RWPE2 (cell line): Measurements from ENCODE around the gene ARHGEF4.

Source experiments
- ATAC-seq: fragments of 200-7000 bp; cut with Tn5 transposase; 3 replicates; pipeline ENCODE4 v1.9.1; 2021; ENCODE audit warnings: low read depth
- DNase-seq: peaks from one replicate; pipeline ENCODE4 v3.0.0-alpha.2; 2020; ENCODE audit warnings: low spot score
- H3K27ac ChIP-seq: fragments of 450-650 bp; 2 replicates; pipeline ENCODE4 v1.5.1; 2017; ENCODE audit warnings: mild to moderate bottlenecking; ENCODE audit not compliant: poor library complexity, severe bottlenecking
- H3K27me3 ChIP-seq: fragments of 250-450 bp; sonication (Bioruptor Pico); 2 replicates; pipeline ENCODE4 v1.5.1; 2021; ENCODE audit warnings: mild to moderate bottlenecking, moderate library complexity; ENCODE audit not compliant: insufficient read depth, poor library complexity, severe bottlenecking
- H3K36me3 ChIP-seq: fragments of 250-450 bp; sonication (Bioruptor Pico); 2 replicates; pipeline ENCODE4 v1.5.1; 2020; ENCODE audit warnings: low read depth, mild to moderate bottlenecking, moderate library complexity
- H3K4me1 ChIP-seq: fragments of 250-450 bp; sonication (Bioruptor Pico); 2 replicates; pipeline ENCODE4 v1.5.1; 2021; ENCODE audit warnings: mild to moderate bottlenecking, moderate library complexity; ENCODE audit not compliant: insufficient read depth, poor library complexity, severe bottlenecking
- H3K4me3 ChIP-seq: fragments of 250-450 bp; sonication (Bioruptor Pico); 2 replicates; pipeline ENCODE4 v1.5.1; 2021; ENCODE audit warnings: mild to moderate bottlenecking, moderate library complexity; ENCODE audit not compliant: severe bottlenecking
- H3K9me3 ChIP-seq: fragments of 250-450 bp; sonication (Bioruptor Pico); 2 replicates; pipeline ENCODE4 v1.5.1; 2021; ENCODE audit warnings: mild to moderate bottlenecking, moderate library complexity; ENCODE audit not compliant: severe bottlenecking
- TF ChIP-seq, protein P1 (sequence below): fragments of 450-650 bp; IDR thresholded peaks from one replicate; pipeline ENCODE4 v1.5.1; 2017; ENCODE audit warnings: mild to moderate bottlenecking, moderate library complexity; ENCODE audit not compliant: poor library complexity, severe bottlenecking

ARHGEF4 gene

DNA sequence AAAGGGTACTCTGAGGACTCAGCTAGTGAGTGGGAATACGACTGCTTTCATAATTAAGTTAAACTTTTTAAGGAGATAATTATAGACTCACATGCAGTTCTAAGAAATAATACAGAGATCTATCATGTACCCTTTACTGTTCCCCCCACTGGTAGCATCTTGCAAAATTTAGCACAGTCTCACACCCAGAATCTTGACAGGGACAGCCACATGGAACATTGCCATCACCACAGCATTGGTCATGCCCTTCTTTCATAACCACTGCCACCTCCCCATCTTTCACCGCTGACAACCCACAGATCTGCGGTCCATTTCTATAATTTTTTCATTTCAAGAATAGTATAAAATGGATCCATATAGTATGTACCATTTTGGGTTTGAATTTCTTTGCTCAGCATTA, 37.8 kb downstream of the ARHGEF4 start:
- H3K27me3 ChIP-seq, result no peaks in the 10 kb centered on the region
- no peak for ATAC-seq
- TF ChIP-seq, protein P1, sequence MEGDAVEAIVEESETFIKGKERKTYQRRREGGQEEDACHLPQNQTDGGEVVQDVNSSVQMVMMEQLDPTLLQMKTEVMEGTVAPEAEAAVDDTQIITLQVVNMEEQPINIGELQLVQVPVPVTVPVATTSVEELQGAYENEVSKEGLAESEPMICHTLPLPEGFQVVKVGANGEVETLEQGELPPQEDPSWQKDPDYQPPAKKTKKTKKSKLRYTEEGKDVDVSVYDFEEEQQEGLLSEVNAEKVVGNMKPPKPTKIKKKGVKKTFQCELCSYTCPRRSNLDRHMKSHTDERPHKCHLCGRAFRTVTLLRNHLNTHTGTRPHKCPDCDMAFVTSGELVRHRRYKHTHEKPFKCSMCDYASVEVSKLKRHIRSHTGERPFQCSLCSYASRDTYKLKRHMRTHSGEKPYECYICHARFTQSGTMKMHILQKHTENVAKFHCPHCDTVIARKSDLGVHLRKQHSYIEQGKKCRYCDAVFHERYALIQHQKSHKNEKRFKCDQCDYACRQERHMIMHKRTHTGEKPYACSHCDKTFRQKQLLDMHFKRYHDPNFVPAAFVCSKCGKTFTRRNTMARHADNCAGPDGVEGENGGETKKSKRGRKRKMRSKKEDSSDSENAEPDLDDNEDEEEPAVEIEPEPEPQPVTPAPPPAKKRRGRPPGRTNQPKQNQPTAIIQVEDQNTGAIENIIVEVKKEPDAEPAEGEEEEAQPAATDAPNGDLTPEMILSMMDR, result no peak
- no peak overlapping the region for H3K27ac ChIP-seq
- no peaks in the 10 kb centered on the region for H3K36me3 ChIP-seq
- H3K4me3 ChIP-seq, result no peak overlapping the region
- peaks cover 2% of the 10 kb centered on the region for H3K9me3 ChIP-seq
- H3K4me1 ChIP-seq, result peaks cover 9% of the 10 kb centered on the region
- DNase-seq, result no peak

DNA sequence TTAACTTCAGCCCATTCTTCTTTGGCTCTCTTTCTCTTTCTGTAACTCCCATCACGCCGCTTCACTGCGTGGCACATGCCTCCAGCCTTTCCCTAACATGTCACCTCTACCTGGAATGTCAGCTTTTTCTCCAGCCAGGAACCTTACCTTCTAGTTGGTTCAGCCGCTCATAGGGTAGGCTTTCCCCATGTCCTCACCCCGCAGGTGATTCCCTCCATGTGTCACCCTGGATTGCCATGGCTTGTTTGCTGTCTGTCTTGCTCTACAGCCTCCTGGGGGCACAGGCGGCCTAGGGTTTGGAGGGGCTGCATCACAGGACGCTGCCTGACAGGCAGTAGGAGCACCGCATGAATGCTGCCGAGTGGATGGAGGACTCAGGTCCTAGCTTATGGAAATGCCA, 39.2 kb downstream of the ARHGEF4 start:
- Histone ChIP-seq H3K4me1 (peaks cover 14% of the 10 kb centered on the region), H3K27ac (no peak overlapping the region), H3K9me3 (peaks cover 2% of the 10 kb centered on the region), H3K36me3 (no peaks in the 10 kb centered on the region), H3K4me3 (no peak overlapping the region), H3K27me3 (no peaks in the 10 kb centered on the region)
- ATAC-seq (no peak), DNase-seq (no peak)
- TF ChIP-seq, protein P1, result no peak

DNA sequence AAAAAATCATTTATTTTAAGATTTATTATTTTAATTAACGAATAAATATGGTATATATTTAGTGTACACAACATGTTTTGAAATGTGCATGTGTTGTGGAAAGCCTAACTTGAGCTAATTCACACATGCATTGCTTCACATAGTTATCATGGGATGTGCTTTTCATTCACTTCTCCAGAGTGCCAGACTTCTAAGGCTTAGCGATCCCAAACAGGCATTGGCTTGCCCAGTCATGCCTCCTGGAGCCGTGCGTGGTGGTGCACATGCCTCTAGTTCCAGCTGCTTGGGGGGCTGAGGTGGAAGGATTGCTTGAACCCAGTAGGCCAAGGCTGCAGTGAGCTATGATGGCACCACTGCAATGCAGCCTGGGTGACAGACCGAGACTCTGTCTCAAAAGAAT, 40.5 kb downstream of the ARHGEF4 start:
- ATAC-seq, result no peak
- no peak for DNase-seq
- Histone ChIP-seq H3K27me3 (no peaks in the 10 kb centered on the region), H3K36me3 (no peaks in the 10 kb centered on the region), H3K4me1 (peaks cover 27% of the 10 kb centered on the region), H3K9me3 (peaks cover 2% of the 10 kb centered on the region), H3K27ac (no peak overlapping the region), H3K4me3 (no peak overlapping the region)
- TF ChIP-seq, protein P1, result no peak

DNA sequence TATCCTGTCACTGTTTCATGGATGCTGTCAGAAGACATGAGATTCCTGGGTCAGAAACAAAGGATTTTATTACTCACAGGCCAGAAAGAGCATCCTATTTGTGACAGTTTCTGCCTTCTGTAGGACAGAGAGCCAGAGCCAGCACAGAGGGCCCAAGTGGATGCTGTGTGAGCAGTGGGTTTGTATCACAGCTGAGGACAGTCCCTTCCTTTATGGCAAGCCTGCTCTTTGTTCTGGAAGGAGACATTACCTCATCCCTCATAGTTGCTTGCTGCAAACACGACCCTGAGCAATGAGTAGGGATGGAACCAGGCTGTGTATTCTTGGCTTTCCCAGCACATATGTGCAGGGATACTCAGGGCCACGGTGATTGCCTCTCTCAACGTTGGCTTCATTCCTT, 41.6 kb downstream of the ARHGEF4 start:
- Histone ChIP-seq H3K4me1 (peaks cover 37% of the 10 kb centered on the region), H3K27me3 (no peaks in the 10 kb centered on the region), H3K36me3 (no peaks in the 10 kb centered on the region), H3K27ac (no peak overlapping the region), H3K4me3 (no peak overlapping the region), H3K9me3 (peaks cover 2% of the 10 kb centered on the region)
- ATAC-seq, result no peak
- TF ChIP-seq, protein P1, result no peak
- no peak for DNase-seq

DNA sequence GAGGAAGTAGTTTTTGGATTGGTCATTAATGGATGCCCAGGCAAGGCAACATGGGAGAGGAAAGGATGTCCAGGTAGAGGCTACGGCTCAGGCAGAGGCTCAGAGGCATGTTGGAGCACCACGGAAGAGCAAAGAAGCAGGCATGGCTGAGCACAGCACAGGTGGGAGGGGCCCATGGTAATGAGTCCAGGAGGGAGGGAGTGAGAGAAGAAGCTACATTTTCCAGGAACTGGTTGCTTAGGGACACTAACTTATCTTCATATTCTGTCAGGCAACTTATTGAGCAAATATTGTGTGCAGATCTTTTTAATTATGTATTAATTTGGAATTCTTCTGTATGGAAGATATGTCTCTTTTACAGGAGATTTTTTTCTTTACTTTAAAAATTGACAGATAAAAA, 42.2 kb downstream of the ARHGEF4 start:
- peaks cover 2% of the 10 kb centered on the region for H3K9me3 ChIP-seq
- H3K4me1 ChIP-seq, result peaks cover 39% of the 10 kb centered on the region
- H3K4me3 ChIP-seq, result no peak overlapping the region
- H3K36me3 ChIP-seq, result no peaks in the 10 kb centered on the region
- no peak for ATAC-seq
- H3K27ac ChIP-seq, result no peak overlapping the region
- no peaks in the 10 kb centered on the region for H3K27me3 ChIP-seq
- DNase-seq, result no peak
- TF ChIP-seq, protein P1, result no peak
